SKM-1 treated with dmso at 0.1 percent for 144 hours (cell line): ENCODE measurements around the gene PRRT1.

ENCODE experiments used
- DNase-seq: peaks from one replicate; lab custom pipeline; 2025; ENCODE audit not compliant: unreplicated experiment; lab: John Stamatoyannopoulos, UW

Gene PRRT1

DNA sequence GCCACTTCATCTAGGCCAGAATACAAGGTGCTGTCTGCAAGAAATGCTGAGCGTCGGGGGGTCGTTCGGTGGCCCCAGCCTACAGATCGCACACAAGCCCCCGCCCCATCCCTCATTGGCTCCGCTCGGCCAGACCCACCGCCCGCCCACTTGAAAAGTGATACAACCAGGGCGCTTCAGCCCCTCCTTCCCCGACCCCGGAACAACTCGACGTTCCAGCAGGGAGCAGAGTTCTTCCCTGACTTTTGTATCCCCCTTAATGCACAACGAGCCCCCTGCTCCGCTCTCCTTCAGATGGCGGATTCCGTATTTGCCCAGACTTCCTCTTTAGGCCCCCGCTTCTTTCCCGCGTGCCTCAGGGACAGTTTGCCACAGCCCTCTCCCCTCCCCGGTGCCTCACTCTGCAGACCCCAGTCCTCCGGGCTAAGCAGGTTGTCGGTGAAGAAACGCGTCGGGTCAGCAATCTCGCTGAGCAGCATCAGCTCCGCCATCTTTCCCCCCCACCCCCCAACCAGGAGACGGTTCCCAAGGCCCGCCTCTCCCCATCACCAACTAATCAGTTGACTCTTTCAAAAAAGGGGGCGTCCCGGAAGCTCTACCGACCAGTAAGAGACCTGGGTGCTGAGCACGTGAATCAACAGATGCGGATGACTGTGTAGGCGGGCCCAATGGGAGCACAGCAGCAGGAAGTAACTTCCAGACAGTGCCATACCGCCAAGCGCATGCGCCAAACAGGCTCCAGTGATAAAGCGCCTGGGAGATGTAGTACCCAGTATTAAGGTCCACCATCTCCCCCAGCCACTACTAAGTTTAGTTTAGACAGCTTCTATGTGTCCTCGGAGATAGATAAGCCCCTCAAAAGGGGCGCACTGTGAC is 23.8 kb downstream of the PRRT1 start, which contains the start of gene ATF6B:
Gene ATF6B (minus strand): TSS at position 530 of the 876 bp plus-strand sequence. CDS start 39 bp downstream, at position 491.
- peak; percentile 99 for DNase-seq

DNA sequence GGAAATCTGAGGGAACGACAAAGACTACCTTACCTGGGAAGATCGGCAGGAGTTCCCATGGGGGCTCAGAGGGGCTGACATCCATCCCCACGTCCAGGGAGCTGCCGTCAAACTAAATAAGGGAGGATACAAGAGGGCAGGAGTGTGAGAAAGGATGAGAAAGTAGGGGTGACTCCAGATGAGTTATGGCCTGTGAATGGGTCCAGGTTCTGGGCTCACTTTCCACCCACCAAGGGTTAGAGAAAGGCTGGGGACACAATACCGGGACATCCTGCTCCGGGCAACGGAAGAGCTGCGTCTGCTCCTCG is 24.4 kb downstream of the PRRT1 start:
- DNase-seq = no peak

DNA sequence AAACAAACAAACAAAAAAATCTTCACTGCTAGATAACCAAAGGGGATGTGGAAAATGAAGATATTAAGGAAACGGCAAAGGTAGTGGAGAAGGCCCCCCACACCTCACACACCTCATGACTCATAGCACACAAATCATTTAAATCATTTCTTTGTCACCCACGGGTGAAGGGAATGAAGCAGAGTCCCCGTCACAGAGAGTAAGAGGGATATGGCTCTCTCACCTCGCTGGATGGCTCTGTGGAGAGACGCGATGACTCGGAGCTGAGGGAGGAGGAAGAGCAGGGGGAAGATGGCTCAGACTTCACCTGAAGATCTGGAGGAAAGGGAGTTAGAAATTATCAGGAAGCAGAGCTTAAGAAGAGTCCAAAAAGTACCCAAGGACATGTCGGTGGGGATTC is 24.9 kb downstream of the PRRT1 start:
- no peak for DNase-seq

DNA sequence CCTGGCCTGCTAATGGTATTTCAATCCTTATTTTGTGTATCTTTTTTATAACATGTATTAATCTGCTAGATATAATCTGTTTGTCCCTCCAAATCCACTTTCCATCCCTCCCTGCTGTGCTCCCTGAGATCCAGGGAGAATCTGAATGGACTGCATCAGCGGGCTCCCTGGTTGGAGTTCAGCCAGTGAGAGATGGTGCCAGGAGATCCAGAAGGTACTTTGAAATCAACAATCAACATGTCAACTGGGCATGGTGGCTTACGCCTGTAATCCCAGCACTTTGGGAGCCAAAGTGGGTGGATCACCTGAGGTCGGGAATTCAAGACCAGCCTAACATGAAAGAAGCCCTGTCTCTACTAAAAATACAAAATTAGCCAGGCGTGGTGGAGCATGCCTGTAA is 28.1 kb downstream of the PRRT1 start:
- no peak for DNase-seq

DNA sequence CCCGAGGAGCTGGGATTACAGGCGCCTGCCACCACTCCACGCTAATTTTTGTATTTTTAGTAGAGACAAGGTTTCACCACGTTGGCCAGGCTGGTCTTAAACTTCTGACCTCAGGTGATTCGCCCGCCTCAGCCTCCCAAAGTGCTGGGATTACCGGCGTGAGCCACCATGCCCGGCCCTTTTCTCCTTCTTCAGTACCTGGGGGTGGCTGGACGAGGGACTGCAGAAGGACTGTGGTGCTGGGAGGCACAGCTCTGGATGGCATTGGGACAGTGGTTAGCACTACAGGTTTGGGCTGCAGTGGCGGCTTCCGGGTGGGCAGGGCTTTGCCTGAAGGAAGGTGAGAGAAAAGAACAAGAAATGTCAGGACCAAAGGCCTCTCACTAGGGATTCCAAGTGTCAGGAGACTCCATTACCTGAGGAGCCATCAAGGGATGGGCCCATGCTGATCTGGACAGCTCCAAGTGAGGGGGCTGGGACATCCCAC is 31.1 kb downstream of the PRRT1 start:
- DNase-seq = no peak

DNA sequence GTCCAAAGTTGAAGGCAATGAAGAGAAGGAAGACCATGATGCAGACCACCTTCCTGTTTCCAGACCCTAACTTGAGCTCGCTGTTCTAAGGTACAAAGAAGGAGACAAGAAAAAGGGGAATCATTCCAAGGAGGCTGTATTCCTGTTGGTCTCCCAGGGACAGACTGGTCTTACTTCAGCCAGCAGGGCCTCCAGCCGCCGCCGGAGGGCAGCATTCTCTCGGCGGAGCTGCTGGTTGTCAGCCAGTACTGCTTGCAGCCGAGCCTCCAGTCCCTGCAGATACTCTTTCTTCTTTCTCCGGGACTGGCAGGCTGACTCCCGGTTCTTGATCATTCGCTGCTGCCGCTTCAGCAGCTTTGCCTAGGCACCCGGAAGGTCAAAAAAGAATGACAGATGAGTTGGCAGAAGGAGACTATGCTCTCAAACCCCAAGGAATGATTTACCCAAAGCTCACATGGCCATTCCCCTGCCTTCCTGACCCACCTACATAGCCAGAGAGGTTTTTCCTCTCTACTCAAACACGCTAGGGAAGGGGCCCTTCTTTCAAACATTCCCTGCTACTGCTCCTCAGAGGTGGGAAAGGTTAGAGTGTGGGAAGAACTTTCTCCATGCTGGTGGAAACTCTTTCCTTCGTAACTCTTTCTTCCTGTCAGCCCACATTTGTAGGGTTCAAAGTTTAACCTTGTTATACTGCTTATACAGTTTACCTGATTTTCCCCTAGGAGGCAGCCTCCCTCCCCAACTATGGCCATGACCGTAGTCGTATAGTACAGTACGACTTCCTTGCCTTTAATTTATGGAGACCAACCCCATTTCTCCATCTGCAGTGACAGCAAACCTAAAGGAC is 32.7 kb downstream of the PRRT1 start:
- peak; percentile 70 for DNase-seq

DNA sequence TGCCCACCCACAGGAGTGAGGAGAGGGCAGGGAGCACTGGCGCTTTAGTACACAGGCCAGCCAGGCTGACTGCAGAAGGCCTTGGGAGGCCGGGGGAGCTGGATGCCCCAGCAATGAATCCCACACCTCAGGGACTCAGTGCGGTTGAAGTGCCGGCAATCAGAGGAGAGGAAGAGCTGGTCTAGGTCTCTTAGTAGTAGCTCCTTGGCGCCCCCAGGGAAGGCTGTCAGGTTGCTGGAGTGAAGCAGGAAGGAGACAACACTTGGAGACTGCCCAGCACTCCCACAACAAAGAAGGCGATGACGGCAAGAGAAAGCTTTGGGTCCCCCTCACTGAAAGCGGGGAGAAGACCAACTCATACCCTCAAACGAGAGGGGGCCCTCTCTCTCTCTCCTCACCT is 34.3 kb downstream of the PRRT1 start:
- DNase-seq = no peak

DNA sequence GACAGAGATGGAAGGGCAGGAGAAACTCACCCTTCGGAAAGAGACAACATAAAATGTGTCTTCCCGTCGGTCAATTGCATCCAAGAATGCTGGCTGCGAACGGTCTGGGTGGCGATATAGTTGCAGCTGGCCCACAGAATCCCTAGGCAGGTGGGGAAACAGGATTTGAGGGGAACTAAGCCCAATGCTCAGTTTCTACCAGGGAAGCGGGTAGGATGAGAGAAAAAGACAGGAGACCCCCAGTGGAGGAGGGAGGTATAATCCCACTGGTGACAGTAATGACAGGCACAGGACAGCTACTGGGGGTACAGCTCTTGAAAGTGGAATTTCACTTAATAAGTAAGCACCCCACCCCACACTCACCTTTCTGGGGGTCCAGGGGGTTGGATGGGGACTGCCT is 35.1 kb downstream of the PRRT1 start:
- DNase-seq = no peak

DNA sequence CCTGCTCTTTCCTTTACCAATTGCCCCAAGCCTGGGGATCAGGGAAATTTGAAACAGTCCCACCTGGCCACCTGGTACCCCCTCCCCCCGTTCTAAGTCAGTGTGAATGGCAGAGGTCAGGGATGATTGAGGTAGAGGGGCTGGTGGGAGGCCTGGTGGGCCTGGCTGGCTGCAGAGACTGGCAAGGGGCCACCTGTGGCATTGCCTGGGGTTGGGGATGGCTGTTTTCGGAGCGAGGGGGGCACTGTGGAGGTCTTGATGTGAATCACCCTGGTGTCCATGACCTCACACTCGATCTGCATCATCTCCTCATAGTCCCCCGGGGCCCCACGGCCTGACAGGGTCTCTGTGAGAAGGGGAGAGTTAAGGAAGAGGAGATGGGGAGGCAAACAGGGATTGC is 36.1 kb downstream of the PRRT1 start:
- no peak for DNase-seq

DNA sequence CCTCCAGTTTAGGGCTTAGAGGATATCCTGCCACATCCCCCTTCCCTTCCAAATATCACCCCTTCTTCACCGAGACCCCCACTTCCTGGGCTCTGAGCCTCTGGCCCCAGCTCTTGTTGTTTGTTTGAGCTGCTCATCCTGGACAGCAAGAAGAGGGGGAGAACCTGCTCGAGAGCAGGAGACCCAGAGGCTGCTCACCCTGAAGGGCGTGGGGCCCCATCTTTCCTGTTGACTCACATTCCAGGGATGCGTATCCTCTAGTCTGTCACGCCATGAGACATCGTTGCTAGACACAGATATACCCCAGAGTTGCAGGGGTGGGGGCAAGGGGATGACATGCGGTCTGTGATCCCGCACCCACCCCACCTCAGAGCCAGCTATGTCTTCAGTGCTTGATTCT is 36.9 kb downstream of the PRRT1 start:
- DNase-seq = no peak

DNA sequence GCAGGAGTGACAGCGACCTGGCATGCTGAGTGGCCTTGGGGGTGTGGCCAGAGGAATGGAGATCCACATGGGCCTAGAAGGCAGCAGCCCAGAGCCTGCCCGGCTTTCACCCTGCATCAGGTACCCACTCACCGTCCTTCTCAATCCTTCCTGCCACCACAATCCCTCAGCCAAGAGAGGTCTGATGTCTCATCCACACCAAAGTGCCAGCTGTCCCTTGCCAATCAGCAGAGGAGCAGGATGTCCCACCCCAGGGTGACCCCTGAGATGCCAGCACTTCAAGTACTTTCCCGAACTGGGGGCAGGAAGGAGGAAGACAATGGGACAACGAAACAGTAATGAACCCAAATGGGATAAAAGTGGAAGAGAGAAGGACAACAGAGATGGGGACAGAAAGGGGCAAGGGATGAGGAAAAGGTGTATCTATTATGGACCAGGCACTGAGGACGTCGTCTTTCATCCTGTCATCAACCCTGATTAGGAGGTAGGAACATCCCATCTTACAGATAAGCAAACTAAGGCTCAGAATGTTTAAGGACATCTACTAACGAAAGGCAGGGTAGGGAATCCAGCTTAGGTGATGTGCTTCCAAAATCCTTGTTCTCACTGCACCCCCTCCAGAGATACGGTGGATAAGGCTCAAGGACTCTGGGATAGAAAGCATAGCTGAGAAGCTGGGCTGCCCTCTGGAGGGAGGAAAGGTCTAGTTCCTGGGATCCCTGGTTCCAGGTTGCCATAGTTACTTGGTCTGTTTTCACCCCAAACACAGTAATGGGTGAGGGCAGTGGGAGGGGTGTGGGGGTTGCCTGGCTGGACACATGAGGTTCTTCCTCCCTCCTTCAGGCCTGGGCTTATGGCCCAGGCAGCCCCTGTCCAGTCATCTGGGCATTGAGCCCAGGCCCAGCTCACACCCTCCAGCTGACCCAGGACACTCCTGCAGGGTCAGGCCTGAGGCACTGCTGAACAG is 38.1 kb downstream of the PRRT1 start:
- no peak for DNase-seq

DNA sequence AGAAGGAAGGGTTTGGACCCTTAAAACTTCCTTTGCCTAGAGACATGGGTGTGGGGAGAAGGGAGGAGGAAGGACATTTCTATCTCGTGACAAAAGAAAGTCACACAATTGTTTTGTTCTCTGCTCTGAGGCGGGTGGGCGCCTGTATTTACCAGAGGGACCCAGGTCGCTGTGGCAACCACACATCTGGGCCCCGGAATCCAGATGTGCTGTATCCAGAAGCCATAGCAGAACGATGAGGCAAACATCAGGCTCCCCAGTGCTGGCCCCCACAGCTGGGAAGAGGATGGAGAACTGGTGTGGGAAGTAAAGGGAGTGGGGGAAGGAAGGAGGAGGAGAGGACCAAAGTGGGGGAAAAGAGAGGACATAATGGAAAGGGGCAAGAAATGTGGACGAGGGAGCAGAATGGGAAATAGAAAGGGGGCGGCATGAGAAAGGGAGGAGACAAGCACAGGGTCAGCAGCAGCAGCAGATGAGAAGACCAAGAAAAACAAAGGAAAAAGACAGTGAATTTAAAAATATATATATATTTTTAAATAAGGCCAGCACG is 39.2 kb downstream of the PRRT1 start:
- DNase-seq = no peak

DNA sequence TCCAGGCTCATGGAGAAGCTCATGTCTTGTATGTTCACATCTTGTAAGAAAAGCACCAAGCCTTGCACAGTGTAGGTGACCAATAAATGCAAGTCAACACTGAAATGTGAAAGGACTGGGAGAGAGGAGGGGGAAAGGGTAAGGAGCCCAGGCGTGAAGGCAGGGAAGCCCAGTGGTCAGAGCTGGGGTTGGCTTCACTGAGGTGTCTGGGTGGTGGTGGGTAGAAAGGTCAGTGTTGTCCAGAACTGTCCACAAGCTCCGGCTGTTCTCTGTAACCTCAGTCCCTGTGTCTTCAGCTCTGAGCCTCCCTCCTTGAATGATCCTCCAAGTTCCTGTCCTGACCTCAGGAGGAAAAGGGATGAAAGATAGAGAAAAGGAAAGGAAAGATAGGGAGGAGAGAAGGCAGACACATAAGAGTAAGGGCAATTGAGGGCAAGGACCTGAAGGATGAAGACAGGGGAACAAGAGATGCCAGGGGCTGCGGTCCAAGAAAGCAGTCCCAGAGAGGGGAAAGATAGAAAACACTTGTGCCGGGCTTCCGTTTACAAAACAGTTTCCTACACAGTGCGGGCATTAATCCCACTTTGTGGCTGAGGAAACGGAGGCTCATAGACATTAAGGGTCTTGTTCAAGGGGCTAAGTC is 40.2 kb downstream of the PRRT1 start:
- DNase-seq = no peak

DNA sequence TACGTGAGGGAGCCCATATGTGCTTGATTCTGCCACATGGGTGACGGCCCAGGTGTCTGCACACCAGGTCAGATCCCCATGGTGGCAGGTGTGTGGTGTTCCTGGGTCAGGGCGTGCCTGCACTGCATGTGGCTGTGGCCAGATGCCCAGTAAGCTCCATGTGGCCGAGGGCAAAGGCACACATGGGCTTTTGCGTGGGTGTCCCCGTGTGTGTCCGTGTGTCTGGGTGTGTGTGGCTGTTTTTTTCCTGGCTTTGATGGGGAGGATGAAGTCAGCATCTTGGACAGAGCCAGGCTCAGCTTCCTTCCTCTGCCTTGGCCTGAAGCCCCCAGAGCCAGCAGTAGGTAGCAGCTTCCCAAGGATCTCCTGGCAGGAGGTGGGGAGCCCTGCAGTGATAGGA is 41.1 kb downstream of the PRRT1 start:
- no peak for DNase-seq

DNA sequence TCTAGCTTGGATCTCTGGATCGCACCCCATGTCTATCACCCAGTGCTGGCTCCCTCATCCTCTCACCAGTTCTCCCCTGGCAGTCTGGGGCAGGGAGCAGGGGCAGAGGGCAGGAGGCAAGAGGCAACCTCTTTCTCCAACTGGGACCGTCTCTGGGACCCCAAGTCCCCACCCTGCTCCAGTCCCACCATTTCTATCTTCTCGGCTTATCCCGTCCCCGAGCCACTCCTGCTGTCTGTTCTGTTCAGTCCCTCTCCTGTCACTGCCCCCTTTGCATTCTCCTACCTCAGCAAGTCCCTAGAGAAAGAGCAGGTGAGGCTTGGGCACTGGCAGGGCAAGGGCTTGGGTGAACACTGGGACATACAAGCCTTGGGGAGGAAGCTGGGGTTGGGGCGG is 42.0 kb downstream of the PRRT1 start:
- DNase-seq = no peak

DNA sequence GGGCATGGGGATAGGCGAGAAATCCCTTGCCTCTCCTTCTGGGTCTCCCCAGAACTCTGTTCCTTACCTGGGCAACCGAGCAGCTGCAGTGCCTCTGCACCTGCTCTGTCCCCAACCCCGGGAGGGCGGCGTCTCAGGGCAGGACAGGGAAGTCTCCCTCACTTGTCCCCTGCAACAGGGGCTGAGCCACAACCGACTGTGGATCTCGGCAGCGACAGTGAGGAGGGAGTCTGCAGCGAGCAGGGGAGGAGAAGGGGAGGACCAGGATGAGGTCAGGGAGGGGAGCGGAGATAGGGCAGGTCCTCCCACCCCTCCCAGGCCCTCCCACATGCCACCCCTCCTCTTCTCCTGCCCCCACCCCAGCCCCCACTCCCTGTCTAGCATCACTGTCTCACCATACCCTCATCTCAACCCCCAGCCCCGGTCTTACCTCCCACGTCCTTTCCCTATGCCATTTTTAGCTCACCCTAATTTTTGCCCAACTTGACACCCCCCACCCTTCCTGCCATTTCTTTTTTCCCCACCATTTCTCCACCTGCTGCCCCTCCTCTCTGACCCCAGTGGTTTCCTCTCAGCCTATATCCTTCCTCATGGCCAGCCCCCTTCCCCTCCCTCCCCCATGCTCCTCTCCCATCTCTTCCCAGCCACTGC is 42.5 kb downstream of the PRRT1 start, which contains the start of gene TNXB:
Gene TNXB (minus strand): TSS at position 225 of the 651 bp plus-strand sequence. CDS start 11,140 bp downstream, outside the sequence.
- no peak for DNase-seq

DNA sequence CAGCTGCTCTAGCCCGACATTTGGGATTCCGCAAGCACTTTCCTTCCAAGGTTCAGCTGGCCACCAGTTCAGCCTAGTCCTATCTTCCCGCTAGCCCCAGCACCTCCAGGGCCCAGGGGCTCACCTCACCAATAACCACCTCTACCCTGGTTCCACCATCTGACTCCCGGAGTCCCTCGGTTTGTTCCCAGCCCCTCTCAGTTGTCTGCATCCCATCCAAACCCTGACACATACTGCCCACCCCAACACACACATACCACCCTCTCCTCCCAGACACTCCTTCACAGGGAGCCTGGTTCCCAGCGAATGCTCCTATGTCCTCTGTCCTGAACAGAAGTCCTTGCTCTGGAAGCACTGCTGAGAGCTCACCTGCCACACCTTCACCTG is 43.0 kb downstream of the PRRT1 start:
- no peak for DNase-seq

DNA sequence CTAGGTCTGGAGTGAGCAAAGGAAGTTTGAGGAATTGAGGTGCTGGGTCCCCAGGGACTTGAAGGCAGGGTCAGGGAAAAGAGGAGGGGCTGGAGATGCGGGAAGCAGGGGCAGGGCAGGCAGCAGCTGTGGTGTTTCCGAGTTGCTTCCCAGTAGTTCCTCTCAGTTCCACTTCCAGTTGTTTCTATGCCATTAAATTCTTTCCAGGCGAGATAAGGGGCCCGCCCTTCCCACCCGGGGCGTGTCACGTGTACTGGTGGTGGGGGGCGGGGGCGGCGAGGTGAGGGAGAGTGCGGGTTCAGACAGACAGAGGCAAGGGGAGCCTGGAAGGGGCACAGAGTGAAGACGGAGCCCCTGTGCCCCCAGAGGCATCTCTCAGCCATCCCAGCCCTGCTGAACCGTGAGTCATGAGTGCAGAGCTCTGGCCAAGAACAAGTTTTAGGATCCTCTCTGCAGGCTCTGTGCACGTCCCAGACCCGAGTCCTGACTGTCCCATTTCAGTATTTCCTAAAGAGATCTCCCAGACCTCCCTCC is 43.6 kb downstream of the PRRT1 start:
- DNase-seq = no peak

DNA sequence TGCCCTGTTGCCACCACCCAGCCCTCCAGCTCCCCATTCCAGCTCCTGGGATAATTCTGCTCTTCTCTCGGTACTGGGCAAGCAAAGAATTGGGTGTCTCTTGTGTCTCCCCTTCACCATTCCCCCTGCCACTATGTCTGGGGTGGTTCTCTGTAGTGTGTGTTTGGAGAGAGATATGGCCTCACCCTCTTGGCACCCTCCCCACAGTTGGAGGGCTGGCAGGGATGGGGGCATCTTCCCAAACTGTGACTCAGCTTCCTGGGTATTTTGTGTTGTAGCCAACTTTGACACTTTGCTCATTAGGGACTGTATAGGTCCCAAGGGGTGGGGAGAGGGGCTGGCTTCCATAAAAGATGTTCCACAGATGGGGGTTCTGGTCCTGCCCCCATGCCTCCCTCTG is 44.3 kb downstream of the PRRT1 start:
- DNase-seq = no peak
